Mucosa of rectum (tissue), 2 donors: Measurements from ENCODE around the gene SSRP1.

ENCODE experiments used
- H3K27ac ChIP-seq, 2 donors: one replicate each; pipeline ENCODE4 v1.7.0; 2013; ENCODE audit warnings: inconsistent platforms in 2 of 2, low read depth in 2 of 2, low read length in 2 of 2
- H3K27me3 ChIP-seq, 2 donors: one replicate each; pipeline ENCODE4 v1.7.0; 2013; ENCODE audit warnings: low read length in 2 of 2; ENCODE audit not compliant: control insufficient read depth in 2 of 2, insufficient read depth in 2 of 2
- H3K36me3 ChIP-seq, 2 donors: one replicate each; pipeline ENCODE4 v1.7.0; 2013; ENCODE audit warnings: low read length in 2 of 2; ENCODE audit not compliant: control insufficient read depth in 2 of 2, insufficient read depth in 2 of 2
- H3K4me1 ChIP-seq, 2 donors: one replicate each; pipeline ENCODE4 v1.7.0; 2013; ENCODE audit warnings: low read length in 2 of 2, mild to moderate bottlenecking in 1 of 2; ENCODE audit not compliant: control insufficient read depth in 2 of 2, insufficient read depth in 2 of 2
- H3K4me3 ChIP-seq, 2 donors: one replicate each; pipeline ENCODE4 v1.7.0; 2013; ENCODE audit warnings: low read length in 2 of 2
- H3K9ac ChIP-seq, 2 donors: one replicate each; pipeline ENCODE4 v1.7.0; 2013; ENCODE audit warnings: low read length in 2 of 2, low read depth in 1 of 2, mild to moderate bottlenecking in 1 of 2
- H3K9me3 ChIP-seq, 2 donors: one replicate each; pipeline ENCODE4 v1.7.0; 2013; ENCODE audit warnings: low read length in 2 of 2; ENCODE audit not compliant: control insufficient read depth in 2 of 2
- donor health status: healthy.
- donor health status: Normal muscosa, but diverticular disease.

SSRP1 gene

DNA sequence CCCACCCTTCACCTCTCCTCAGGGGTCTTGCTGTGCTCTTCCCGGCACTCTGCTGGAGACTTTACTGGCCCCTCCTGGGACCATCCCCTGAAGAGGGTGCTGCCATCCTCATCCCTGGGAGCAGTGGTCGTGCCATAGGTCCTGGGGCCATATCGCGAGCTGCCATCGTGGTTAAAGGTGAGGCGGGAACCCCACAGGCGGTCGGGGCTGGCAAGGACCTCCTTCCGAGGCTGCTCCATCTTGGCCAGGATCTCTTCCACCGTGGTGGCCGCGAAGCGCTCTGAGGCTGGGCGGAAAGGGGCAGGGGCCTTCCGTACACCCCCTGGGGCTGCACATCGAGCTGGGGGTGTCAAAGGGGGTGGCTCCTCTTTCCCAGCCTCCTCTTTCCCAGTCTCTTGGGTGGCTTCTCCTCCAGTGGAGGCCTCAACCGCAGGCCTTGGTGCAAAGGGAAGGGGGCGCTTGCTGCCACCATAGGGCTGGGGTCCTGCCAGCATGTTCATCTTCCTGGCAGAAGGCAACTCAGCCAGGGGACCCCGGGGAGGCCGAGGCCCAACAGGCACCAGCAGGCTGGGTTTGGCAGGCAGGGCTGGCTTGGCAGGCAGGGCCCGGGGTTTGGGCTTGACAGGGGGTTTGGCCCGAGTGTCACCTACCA lies 15.5 kb downstream of the SSRP1 start:
- H3K9ac ChIP-seq, result peak overlapping the region in 1 of 2 donors; percentile 47
- peak overlapping the region in 1 of 2 donors; percentile 10 for H3K27ac ChIP-seq
- H3K36me3 ChIP-seq, result peaks cover 31 to 43% of the 10 kb centered on the region in 2 donors
- H3K4me3 ChIP-seq, result no peak overlapping the region
- H3K27me3 ChIP-seq, result no peaks in the 10 kb centered on the region
- peaks cover 52 to 61% of the 10 kb centered on the region in 2 donors for H3K4me1 ChIP-seq
- H3K9me3 ChIP-seq, result no peaks in the 10 kb centered on the region

DNA sequence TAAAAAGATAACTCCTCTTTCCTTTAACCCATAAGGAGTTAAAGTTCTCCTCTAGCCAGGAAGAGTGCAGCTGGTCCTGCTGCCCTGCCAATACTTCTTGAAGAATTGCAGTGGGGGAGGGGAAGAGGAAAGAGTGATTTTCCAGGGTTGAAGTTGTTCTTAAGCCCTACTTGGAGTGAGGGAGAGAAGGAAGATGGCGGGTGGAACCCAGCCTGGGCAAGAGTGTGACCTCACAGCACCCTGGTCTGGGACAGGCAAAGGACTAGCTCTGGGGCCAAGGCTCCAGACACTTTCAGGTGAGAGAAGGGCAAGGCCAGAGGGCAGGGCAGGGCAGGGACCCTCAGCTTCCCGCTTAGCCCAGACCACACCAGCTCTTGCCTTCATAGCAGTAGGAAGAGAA lies 17.5 kb downstream of the SSRP1 start:
- Histone ChIP-seq H3K27ac (peak overlapping the region in 1 of 2 donors; percentile 29), H3K36me3 (peaks cover 45 to 59% of the 10 kb centered on the region in 2 donors), H3K4me1 (peaks cover 46 to 53% of the 10 kb centered on the region in 2 donors)

DNA sequence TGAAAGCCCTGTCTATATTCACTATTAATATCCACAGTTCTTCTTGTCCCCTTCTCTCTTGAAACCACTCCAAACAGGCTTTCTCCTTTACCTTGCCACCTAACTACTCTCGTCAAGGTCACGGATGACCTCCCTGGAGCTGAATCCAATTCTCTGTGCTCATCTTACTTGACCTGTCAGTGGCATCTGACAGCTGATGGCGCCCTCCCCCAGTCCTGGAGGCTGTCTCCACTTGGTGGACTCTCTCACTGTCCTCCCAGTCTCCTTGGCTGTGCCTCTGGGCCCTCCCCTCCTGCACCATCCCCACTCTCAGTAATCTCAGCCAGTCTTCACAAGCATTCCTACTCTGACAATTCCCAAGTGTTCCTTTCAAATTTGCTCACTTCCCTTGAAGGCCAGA lies 19.7 kb downstream of the SSRP1 start:
- H3K4me3 ChIP-seq, result no peak overlapping the region
- no peak overlapping the region for H3K27ac ChIP-seq
- no peaks in the 10 kb centered on the region for H3K27me3 ChIP-seq
- no peaks in the 10 kb centered on the region for H3K9me3 ChIP-seq
- H3K36me3 ChIP-seq, result peaks cover 50 to 66% of the 10 kb centered on the region in 2 donors
- H3K9ac ChIP-seq, result no peak overlapping the region
- H3K4me1 ChIP-seq, result peaks cover 44 to 45% of the 10 kb centered on the region in 2 donors

More for the DNA sequence above, 17.5 kb downstream of the SSRP1 start:
- H3K4me3 ChIP-seq, result peak overlapping the region in 1 of 2 donors; percentile 7
- H3K9me3 ChIP-seq, result no peaks in the 10 kb centered on the region
- H3K9ac ChIP-seq, result peak overlapping the region in 1 of 2 donors; percentile 6
- H3K27me3 ChIP-seq, result no peaks in the 10 kb centered on the region

DNA sequence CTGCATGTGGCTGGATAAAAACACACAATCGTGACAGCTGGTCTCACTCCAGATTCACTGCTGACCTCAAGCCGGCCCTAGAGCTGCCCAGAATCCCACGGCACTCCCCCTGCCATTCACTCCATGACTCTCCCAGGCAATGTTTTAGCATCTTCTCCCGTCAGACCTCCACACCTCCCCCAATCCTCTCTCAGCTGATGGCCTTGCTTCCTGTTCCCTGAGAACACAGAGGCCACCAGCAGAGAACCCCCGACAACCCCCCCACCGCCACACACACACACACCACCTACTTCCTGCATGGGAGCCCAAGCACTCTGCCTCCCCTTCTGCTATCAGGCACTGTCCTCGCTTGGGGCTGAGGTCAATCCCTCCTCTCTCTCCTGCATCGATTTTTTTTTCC lies 20.2 kb downstream of the SSRP1 start:
- Histone ChIP-seq H3K9ac (no peak overlapping the region), H3K4me1 (peaks cover 44 to 46% of the 10 kb centered on the region in 2 donors), H3K4me3 (no peak overlapping the region)

DNA sequence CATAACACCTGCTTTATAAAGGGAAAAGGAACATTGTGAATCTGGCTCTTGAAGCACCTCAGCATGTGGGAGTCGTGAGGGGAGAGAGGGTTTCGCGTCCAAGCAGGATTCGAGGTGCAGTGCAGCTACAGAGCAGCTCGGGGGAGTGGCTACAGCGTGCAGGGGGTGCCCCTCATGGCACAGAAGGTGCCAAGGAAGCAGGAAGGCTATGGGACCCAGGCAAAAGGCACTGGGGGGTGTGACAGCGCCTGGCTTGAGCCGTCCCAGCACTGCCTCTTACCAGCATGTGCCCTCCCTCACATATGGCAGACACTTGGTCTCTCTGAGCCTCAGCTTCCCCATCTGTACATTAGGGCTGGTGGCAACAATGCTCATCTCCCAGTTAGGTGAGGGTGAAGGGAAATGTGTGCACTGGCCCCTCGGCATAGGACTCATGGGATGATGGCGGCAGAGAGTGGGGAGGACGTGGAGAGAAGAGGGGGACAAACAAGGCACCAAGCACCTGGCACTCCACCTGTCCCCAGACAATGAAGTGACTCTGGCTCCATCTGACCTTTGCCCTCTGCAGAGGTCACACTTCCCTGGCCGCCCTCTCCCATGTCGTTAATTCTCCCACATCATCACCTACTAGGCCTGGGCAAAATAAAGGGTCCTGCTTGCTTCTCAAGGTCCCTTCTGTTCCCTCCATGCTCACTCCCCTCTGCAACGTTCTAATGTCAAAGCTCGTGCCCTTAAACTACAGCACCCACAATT lies 21.3 kb downstream of the SSRP1 start:
- no peaks in the 10 kb centered on the region for H3K27me3 ChIP-seq
- H3K4me3 ChIP-seq, result no peak overlapping the region
- H3K36me3 ChIP-seq, result peaks cover 58 to 63% of the 10 kb centered on the region in 2 donors
- no peak overlapping the region for H3K9ac ChIP-seq
- peaks cover 40 to 43% of the 10 kb centered on the region in 2 donors for H3K4me1 ChIP-seq
- no peaks in the 10 kb centered on the region for H3K9me3 ChIP-seq
- no peak overlapping the region for H3K27ac ChIP-seq

More for the DNA sequence above, 20.2 kb downstream of the SSRP1 start:
- Histone ChIP-seq H3K27me3 (no peaks in the 10 kb centered on the region), H3K9me3 (no peaks in the 10 kb centered on the region), H3K36me3 (peaks cover 52 to 61% of the 10 kb centered on the region in 2 donors), H3K27ac (no peak overlapping the region)

DNA sequence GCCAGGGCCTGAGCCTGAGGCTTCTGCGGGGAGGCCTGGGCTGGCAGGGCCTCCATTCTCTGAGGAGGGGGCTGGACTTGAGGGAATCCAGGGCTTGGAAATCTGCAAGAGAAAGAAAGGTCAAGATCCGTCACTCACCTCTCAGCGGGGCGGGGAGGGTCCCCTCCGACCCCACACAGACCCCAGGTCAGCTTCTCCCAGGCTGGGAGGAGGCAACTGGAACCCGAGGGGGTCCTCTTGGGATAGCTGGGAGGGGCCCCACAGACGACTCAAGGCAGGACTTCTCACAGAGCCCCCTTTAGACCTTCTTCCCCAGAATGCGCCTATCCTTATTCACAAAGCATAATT lies 21.9 kb downstream of the SSRP1 start:
- Histone ChIP-seq H3K4me3 (no peak overlapping the region), H3K36me3 (peaks cover 64 to 65% of the 10 kb centered on the region in 2 donors), H3K27me3 (no peaks in the 10 kb centered on the region), H3K9me3 (no peaks in the 10 kb centered on the region), H3K9ac (no peak overlapping the region), H3K27ac (no peak overlapping the region), H3K4me1 (peaks cover 40 to 43% of the 10 kb centered on the region in 2 donors)

DNA sequence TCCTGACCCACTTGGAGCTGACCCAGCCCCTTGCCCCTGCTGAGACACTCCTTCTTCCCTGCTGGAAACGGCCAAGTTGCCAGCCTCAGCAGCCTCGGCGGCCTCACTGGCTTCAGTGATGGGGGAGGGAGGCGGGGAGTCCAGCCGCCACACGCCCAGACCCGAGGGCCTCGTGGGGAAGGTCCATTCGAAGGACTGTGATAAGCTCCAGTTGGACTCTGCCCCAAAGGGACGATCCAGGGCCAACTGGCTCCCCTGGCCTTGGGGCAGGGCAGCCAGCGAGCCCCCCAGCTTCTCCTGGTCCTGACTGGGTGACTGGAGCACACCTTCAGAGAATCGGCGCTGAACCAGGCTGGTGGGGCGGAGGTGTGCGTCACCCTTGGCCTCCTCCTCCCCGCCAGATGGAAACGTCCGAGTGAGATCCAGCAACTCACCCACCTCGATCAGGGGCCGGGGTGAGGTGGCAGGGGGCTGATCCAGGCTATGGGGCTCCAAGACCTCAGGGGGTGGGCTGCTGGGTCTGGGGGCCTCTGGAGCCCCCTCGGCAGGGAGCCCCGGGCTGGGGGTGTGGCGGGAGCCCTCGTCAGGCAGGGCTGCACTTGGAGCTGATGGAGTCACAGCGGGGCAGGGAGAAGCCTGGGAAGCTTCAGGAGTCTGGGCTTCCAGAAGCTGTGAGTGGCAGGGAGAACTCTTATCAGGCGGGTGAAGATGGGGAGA lies 22.5 kb downstream of the SSRP1 start:
- H3K27ac ChIP-seq, result no peak overlapping the region
- H3K4me1 ChIP-seq, result peaks cover 36 to 43% of the 10 kb centered on the region in 2 donors
- H3K9ac ChIP-seq, result no peak overlapping the region
- H3K9me3 ChIP-seq, result no peaks in the 10 kb centered on the region
- no peak overlapping the region for H3K4me3 ChIP-seq
- peaks cover 60 to 62% of the 10 kb centered on the region in 2 donors for H3K36me3 ChIP-seq
- no peaks in the 10 kb centered on the region for H3K27me3 ChIP-seq

DNA sequence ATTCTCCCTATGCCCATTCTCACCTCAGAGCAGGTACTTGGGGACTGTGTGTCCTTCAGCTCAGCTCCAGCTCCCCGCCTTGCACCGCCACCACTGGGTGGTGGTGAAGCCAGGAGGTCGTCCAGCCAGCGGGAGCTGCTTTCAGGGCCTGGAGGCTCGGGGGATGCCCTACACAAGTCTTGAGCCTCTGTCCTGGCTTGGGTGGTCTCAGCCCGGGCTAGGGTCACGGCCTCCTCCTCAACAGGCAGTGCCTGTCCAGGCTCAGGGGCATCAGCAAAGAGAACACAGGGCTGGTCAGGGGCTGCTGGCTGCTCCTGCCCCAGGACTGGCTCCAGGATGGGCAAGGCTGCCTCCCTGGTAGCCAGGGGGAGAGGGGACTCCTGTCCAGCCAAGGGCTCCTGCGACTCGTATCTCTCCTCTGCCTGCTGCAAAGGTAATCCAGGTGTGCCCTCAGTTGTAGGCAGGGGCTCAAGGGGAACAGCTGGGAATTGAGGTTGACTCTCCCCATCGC lies 23.1 kb downstream of the SSRP1 start:
- H3K9me3 ChIP-seq, result no peaks in the 10 kb centered on the region
- peaks cover 55 to 58% of the 10 kb centered on the region in 2 donors for H3K36me3 ChIP-seq
- peaks cover 30 to 40% of the 10 kb centered on the region in 2 donors for H3K4me1 ChIP-seq
- H3K27ac ChIP-seq, result peak overlapping the region; percentile 84 to 85
- H3K9ac ChIP-seq, result no peak overlapping the region
- H3K27me3 ChIP-seq, result no peaks in the 10 kb centered on the region
- H3K4me3 ChIP-seq, result no peak overlapping the region

DNA sequence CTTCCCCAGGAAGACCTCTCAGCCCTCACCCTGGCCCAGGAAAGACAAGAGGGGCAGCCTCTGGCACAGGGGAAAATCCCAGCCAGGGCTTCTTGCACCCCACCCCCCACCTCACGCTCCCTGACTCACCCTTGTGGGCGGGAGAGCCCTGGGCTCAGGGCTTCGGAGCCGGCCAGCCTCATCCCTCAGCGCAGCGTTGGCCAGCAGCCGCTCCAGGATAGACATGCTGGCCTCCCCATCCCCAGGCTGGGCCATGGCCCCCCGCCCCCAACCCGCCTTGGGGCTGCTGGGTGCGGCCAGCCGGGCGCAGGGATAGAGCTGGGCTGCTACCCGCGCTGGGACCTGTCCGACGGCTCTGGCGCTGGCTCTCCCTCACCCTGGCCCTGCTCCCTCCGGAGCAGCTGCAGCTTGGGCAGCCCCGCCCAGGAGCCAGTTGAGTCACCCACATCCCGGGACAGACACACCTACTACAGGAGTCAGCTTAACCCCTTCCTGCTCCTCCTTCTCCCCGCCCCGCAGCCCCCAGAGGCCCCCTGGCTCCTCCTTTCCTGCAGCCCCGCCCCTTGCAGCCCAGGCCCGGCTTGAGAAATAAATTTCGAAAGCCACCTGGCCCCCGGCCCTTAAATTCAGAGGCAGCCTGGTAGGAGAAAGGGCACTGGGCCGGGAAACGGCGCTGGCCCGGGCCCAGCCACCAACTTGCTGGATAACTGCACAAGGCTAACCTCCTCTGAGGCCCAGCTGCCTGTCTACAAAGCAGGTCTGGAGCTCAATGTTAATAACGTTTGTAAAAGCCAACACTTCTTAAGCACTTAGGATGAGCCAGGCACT lies 24.4 kb downstream of the SSRP1 start:
- Histone ChIP-seq H3K4me1 (peaks cover 19 to 38% of the 10 kb centered on the region in 2 donors), H3K27me3 (no peaks in the 10 kb centered on the region), H3K36me3 (peaks cover 46% of the 10 kb centered on the region in 2 donors), H3K27ac (peak overlapping the region; percentile 84 to 85), H3K9ac (peak overlapping the region; percentile 55 to 60), H3K4me3 (peak overlapping the region; percentile 53 to 65), H3K9me3 (no peaks in the 10 kb centered on the region)
